ENCODE data around the gene PDE12.
A peak's percentile ranks its signal among the peaks of the same experiment; 100 is the strongest.

The PDE12 gene

GRCh38 chr3:57555738-57556458, at the start of gene PDE12:
Gene PDE12, plus strand, starts transcription at chr3:57556274. Its CDS starts 106 bp downstream, at chr3:57556380.
- TF ChIP-seq CTCF (IDR thresholded peaks at IDR 0.05; ENCODE audit: insufficient read depth, low read depth, low read length, missing control alignments) = no peak
- DNase-seq (ENCODE audit: low read depth) = peak; percentile 92
- H3K4me3 ChIP-seq (ENCODE audit: low read length) = peak within 1 kb of the TSS; percentile 80

- no peak for TF ChIP-seq CTCF (IDR thresholded peaks at IDR 0.05; ENCODE audit: insufficient read depth, low read depth, low read length, missing control alignments)
- no peak overlapping the region for H3K4me3 ChIP-seq (ENCODE audit: low read length)
- DNase-seq (ENCODE audit: low read depth) = no peak
Observed at GRCh38 chr3:57512166-57512565, 43.9 kb upstream of the PDE12 start.

DNA sequence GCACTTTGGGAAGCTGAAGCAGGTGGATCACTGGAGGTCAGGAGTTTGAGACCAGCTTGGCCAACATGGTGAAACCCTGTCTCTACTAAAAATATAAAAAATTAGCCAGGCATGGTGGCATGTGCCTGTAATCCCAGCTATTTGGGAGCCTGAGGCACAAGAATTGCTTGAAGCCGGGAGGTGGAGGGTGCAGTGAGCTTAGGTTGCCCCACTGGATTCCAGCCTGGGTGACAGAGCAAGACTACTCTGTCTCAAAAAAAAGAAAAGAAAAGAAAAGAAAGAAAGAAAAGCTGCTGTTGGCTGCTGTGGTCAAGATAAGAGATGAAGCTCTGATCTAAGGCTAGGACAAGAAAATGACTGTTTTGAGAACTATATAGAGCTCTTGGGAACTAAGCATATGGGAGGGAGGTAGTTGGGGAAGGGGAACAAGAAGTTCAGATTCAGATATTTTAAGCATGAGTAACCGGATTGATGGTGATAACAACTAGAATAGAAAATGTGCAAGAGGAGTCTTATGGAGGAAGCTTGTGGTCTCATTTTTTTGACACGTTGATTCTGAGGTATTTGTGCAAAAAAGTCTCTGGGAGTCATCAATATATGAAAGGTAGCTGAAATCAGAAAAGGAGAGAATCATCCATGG, 37.7 kb upstream of the PDE12 start:
- no peak for TF ChIP-seq CTCF (IDR thresholded peaks at IDR 0.05; ENCODE audit: insufficient read depth, low read depth, low read length, missing control alignments)
- H3K4me3 ChIP-seq (ENCODE audit: low read length) = no peak overlapping the region
- no peak for DNase-seq (ENCODE audit: low read depth)

- TF ChIP-seq CTCF (IDR thresholded peaks at IDR 0.05; ENCODE audit: insufficient read depth, low read depth, low read length, missing control alignments) = no peak
- no peak for DNase-seq (ENCODE audit: low read depth)
- H3K4me3 ChIP-seq (ENCODE audit: low read length) = no peak overlapping the region
Observed at GRCh38 chr3:57530071-57530608, 25.9 kb upstream of the PDE12 start.

DNA sequence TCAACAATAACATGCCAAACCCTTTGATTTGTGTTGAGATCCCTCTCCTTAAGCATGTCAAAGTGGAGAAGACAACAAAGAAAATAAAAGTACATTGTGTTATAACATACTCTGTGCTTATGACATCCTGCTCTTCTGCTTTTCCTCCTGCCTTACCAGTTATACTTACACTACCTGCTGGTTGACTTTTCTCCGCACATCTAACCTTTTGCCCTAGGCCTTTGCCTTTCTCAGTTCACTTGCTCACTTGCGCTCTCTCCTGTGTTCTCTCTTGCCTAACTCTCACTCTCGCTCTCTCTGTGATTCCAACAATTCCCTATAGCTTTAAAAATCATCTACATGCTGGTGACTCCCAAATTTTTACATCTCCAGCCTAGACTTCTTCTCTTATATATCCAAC, 17.6 kb upstream of the PDE12 start:
- H3K4me3 ChIP-seq (ENCODE audit: low read length) = no peak overlapping the region
- TF ChIP-seq CTCF (IDR thresholded peaks at IDR 0.05; ENCODE audit: insufficient read depth, low read depth, low read length, missing control alignments) = no peak
- DNase-seq (ENCODE audit: low read depth) = peak; percentile 74

DNA sequence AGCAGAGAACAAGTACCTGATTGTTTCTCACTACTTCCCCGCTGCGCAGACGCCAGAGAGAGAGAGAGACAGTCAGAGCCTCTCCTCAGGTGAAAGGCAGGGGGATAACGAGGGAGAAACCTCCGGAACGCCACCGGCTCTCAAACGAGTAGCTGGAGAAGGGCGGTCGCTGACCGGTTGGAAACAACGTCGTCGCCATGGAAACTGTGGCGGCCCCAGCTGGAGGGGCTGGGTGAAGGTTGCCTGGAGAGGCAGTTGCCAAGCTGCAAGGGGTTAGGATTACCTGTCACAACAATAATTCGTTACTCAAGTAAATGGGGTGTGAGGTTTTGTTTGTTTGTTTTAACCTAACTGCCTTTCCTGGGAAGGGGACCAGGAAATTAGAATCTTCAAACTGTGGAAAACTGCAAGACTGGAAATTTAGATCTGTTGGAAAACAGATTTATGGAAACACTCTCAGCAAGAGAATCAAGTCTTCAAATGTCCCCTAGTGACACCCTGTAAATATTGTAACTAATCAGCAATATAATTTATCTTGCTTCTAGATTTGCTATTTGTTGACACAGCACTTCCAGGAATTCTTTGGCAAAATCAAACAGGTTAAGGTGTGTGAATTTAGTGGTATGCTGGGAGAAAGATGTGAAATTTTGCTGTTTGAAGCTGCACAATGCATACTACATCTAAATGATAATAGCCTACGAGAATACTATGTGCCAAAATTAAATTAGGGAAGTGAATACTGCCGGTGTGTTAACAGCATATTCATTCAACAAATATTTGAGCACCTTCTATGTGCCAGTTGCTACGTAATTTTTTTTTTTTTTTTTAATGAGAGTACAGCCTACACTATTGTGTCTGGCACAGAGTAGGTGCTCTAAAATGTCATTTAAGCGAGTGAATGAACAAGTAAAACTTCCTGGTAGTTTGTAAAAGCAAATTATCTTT, 11.6 kb upstream of the PDE12 start, which contains the start of gene DNAH12:
Gene DNAH12, minus strand, starts transcription at position 164 of the 945 bp plus-strand sequence. CDS start 1,474 bp downstream, outside the sequence.
- no peak for TF ChIP-seq CTCF (IDR thresholded peaks at IDR 0.05; ENCODE audit: insufficient read depth, low read depth, low read length, missing control alignments)
- peak within 1 kb of the TSS; percentile 40 for H3K4me3 ChIP-seq (ENCODE audit: low read length)

More for the DNA sequence above, 11.6 kb upstream of the PDE12 start, which contains the start of gene DNAH12:
- DNase-seq (ENCODE audit: low read depth) = peak; percentile 36
